Measurements from ENCODE around the gene ATP9B.

The ATP9B gene

DNA sequence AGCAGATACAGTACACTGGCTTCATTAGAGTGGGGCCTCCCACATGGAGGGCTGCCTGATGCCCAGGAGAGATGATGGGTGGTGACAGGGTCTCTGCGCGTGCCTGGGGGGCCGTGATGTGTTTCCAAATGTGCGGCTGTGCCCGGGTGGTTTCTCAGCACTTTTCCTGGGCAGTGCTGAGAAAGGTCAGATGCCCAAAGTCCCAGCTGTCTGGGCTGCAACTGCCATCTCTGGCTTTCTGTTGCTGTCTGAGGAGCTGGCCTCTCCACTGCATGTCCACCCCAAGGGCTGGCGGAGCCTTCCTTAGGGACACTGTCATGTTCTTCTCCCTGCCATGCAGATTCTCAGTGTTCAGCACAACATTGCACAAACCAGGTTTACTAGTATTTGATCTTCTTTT, 263.9 kb downstream of the ATP9B start:
- Mint-ChIP-seq H3K9me3 (peaks cover 0 to under 1% of the 10 kb centered on the region in 2 donors), H3K36me3 (ENCODE audit: insufficient read depth) (peaks cover 36% of the 10 kb centered on the region), H3K4me1 (ENCODE audit: low read depth in 2 of 2) (peaks cover under 1 to 1% of the 10 kb centered on the region in 2 donors), H3K27ac (no peak overlapping the region), H3K4me3 (no peak overlapping the region), H3K27me3 (no peaks in the 10 kb centered on the region)
- ATAC-seq (replicated peaks), result no peak
- no peak for DNase-seq

DNA sequence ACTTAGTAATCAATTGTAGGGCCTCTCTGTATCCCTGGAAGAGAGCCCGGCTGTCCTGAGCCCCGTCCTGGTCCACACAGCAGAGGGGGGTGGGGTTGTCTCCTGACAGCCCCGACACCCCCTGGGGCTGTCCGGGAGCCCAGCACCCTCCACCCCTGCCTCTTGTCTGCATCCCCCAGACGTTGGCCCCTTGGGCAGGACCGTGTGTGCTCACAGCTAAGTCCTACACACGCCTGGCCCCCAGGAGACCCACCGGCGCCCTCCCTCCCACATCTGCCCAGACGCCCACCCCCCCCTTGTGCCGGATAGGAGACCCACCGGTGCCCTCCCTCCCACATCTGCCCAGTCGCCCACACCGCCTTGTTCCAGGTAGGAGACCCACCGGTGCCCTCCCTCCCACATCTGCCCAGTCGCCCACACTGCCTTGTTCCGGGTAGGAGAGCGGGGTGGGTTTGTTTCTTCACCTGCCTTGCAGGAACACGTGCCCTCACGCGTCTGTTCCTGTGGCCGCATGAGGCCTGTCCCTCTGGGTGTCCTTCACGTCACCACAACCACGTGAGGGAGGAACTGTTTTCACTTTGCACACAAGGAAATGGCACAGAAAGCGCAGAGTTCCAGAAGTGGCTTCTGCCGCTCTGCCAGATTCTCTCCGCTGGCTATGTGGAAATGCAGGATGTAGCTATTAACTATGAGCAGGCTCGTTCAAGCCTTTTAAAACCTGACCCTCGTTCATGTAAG, 265.5 kb downstream of the ATP9B start:
- no peaks in the 10 kb centered on the region for H3K4me1 Mint-ChIP-seq (ENCODE audit: low read depth in 2 of 2)
- DNase-seq (no peak), ATAC-seq (replicated peaks) (no peak)
- H3K27ac Mint-ChIP-seq, result peak overlapping the region in 1 of 2 donors; percentile 42
- no peaks in the 10 kb centered on the region for H3K27me3 Mint-ChIP-seq
- H3K4me3 Mint-ChIP-seq, result no peak overlapping the region
- peaks cover 28% of the 10 kb centered on the region for H3K36me3 Mint-ChIP-seq (ENCODE audit: insufficient read depth)
- H3K9me3 Mint-ChIP-seq, result peaks cover 0 to 1% of the 10 kb centered on the region in 2 donors

GRCh38 chr18:79335833-79336360, 266.7 kb downstream of the ATP9B start:
- H3K4me1 Mint-ChIP-seq (ENCODE audit: low read depth in 2 of 2), result no peaks in the 10 kb centered on the region
- no peaks in the 10 kb centered on the region for H3K27me3 Mint-ChIP-seq
- peaks cover 20% of the 10 kb centered on the region for H3K36me3 Mint-ChIP-seq (ENCODE audit: insufficient read depth)
- H3K9me3 Mint-ChIP-seq, result peaks cover 0 to 1% of the 10 kb centered on the region in 2 donors
- no peak for ATAC-seq (replicated peaks)
- no peak overlapping the region for H3K4me3 Mint-ChIP-seq
- no peak for DNase-seq
- H3K27ac Mint-ChIP-seq, result no peak overlapping the region

DNA sequence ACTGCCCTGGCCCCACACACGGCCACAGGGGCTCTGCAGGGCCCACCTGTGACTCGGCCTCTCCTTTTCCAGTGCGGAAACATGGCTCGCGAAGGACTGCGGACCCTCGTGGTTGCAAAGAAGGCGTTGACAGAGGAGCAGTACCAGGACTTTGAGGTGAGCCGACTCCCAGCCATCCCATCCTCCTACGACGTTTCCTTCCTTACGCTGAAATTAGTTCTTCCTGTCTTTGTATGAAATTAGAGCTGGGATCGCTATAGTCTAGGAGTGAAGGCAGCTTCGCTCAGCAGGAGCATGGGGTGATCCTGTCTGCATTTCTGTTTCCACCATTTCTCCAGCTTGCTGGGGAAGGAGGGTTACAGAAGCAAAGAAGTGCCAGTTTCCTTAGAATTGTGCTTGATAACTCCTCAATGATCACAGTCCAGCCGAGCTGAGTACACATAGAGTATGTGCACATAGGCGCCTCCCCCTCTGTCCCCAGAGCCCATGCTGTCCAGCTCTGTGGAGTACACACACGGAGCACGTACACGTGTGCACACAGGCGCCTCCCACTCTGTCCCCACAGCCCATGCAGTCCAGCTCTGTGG, 267.5 kb downstream of the ATP9B start:
- H3K36me3 Mint-ChIP-seq (ENCODE audit: insufficient read depth), result peaks cover 17% of the 10 kb centered on the region
- ATAC-seq (replicated peaks), result no peak
- no peaks in the 10 kb centered on the region for H3K27me3 Mint-ChIP-seq
- peaks cover 0 to 1% of the 10 kb centered on the region in 2 donors for H3K9me3 Mint-ChIP-seq
- no peaks in the 10 kb centered on the region for H3K4me1 Mint-ChIP-seq (ENCODE audit: low read depth in 2 of 2)
- H3K4me3 Mint-ChIP-seq, result no peak overlapping the region
- no peak overlapping the region for H3K27ac Mint-ChIP-seq
- no peak for DNase-seq

GRCh38 chr18:79337184-79337583, 268.0 kb downstream of the ATP9B start:
- H3K9me3 Mint-ChIP-seq, result peaks cover 0 to 1% of the 10 kb centered on the region in 2 donors
- H3K27ac Mint-ChIP-seq, result no peak overlapping the region
- H3K4me3 Mint-ChIP-seq, result no peak overlapping the region
- H3K4me1 Mint-ChIP-seq (ENCODE audit: low read depth in 2 of 2), result no peaks in the 10 kb centered on the region
- H3K27me3 Mint-ChIP-seq, result no peaks in the 10 kb centered on the region
- no peak for DNase-seq
- peaks cover 12% of the 10 kb centered on the region for H3K36me3 Mint-ChIP-seq (ENCODE audit: insufficient read depth)
- ATAC-seq (replicated peaks), result no peak

- Mint-ChIP-seq H3K36me3 (ENCODE audit: insufficient read depth) (peaks cover 8% of the 10 kb centered on the region), H3K4me3 (no peak overlapping the region), H3K4me1 (ENCODE audit: low read depth in 2 of 2) (no peaks in the 10 kb centered on the region), H3K9me3 (peaks cover 0 to 1% of the 10 kb centered on the region in 2 donors), H3K27me3 (no peaks in the 10 kb centered on the region), H3K27ac (peak overlapping the region in 1 of 2 donors; percentile 68)
- ATAC-seq (replicated peaks), result no peak
- no peak for DNase-seq
Measured at GRCh38 chr18:79337620-79338019, 268.4 kb downstream of the ATP9B start.

DNA sequence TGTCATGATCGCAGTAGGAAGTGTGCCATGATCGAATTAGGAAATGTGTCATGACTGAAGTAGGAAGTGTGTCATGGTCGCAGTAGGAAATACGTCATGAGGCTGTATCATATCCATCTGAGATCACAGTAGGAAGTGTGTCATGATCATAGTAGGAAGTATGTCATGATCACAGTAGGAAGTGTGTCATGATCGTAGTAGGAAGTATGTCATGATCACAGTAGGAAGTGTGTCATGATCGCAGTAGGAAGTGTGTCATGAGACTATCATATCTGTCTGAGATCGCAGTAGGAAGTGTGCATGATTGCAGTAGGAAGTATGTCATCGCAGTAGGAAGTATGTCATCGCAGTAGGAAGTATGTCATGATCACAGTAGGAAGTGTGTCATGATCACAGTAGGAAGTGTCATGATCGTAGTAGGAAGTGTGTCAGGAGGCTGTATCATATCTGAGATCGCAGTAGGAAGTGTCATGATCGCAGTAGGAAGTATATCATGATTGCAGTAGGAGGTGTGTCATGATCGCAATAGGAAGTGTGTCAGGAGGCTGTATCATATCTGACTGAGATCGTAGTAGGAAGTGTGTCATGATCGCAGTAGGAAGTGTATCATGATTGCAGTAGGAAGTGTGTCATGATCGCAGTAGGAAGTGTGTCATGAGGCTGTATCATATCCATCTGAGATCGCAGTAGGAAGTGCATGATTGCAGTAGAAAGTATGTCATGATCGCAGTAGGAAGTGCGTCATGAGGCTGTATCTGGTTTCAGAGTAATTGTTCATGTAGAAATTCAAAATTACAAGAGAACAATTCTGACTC, 270.1 kb downstream of the ATP9B start:
- no peak overlapping the region for H3K4me3 Mint-ChIP-seq
- ATAC-seq (replicated peaks) (no peak), DNase-seq (no peak)
- peaks cover 0 to 1% of the 10 kb centered on the region in 2 donors for H3K9me3 Mint-ChIP-seq
- no peak overlapping the region for H3K27ac Mint-ChIP-seq
- H3K36me3 Mint-ChIP-seq (ENCODE audit: insufficient read depth), result peaks cover 16% of the 10 kb centered on the region
- no peaks in the 10 kb centered on the region for H3K4me1 Mint-ChIP-seq (ENCODE audit: low read depth in 2 of 2)
- no peaks in the 10 kb centered on the region for H3K27me3 Mint-ChIP-seq

DNA sequence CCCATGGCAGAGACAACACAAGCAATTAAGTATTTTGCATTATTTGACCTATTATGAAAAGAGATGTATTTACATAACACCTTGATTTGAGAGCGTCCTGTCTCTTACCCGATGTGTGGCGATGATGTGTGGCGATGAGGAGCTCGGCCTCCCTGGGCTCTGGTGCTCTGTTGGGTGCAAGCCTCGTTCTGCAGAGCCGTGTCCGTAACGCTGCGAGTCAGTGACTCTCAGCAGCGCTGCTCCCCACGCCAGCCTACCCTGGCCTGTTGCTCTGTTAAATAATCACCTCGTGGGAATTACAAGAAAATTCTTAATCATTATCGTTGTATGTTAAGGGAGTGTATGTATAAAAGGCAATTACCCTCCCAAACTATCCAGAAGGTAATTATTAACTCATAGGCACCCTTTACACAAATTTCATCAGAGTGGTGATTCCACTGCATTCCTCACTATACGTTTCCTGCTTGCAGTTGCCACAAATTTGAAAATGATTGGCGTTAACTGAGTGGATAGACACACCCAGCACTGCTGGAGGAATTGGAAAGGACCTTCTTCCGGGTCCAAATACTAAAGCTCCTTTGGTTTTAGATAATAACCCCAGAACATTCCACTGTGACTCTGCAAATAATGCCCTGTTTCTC, 274.5 kb downstream of the ATP9B start:
- Mint-ChIP-seq H3K4me1 (ENCODE audit: low read depth in 2 of 2) (no peaks in the 10 kb centered on the region), H3K27ac (no peak overlapping the region), H3K4me3 (no peak overlapping the region), H3K9me3 (peaks cover 0 to 1% of the 10 kb centered on the region in 2 donors), H3K36me3 (ENCODE audit: insufficient read depth) (peaks cover 55% of the 10 kb centered on the region), H3K27me3 (no peaks in the 10 kb centered on the region)
- DNase-seq (no peak), ATAC-seq (replicated peaks) (no peak)

DNA sequence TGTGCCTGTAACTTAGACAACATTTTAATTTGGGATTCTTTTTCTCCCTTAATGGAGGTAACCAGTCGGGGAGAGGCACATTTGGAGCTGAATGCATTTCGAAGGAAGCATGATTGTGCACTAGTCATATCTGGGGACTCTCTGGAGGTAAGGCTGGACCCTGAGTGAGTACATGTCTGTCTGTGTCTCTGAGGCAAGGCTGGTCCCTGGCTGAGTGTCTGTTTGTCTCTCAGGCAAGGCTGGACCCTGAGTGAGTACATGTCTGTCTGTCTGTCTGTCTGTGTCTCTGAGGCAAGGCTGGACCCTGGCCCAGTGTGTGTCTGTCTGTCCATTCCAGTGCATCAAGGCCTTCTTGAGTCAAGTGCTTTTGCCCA, 275.0 kb downstream of the ATP9B start:
- H3K27ac Mint-ChIP-seq, result no peak overlapping the region
- no peak for ATAC-seq (replicated peaks)
- H3K4me1 Mint-ChIP-seq (ENCODE audit: low read depth in 2 of 2), result no peaks in the 10 kb centered on the region
- peaks cover 56% of the 10 kb centered on the region for H3K36me3 Mint-ChIP-seq (ENCODE audit: insufficient read depth)
- no peaks in the 10 kb centered on the region for H3K27me3 Mint-ChIP-seq
- H3K4me3 Mint-ChIP-seq, result no peak overlapping the region
- DNase-seq, result no peak
- no peaks in the 10 kb centered on the region for H3K9me3 Mint-ChIP-seq

GRCh38 chr18:79345366-79345765, 276.2 kb downstream of the ATP9B start:
- Mint-ChIP-seq H3K27me3 (no peaks in the 10 kb centered on the region), H3K27ac (no peak overlapping the region), H3K4me3 (no peak overlapping the region), H3K4me1 (ENCODE audit: low read depth in 2 of 2) (no peaks in the 10 kb centered on the region), H3K36me3 (ENCODE audit: insufficient read depth) (peaks cover 58% of the 10 kb centered on the region), H3K9me3 (no peaks in the 10 kb centered on the region)
- ATAC-seq (replicated peaks) (no peak), DNase-seq (no peak)

DNA sequence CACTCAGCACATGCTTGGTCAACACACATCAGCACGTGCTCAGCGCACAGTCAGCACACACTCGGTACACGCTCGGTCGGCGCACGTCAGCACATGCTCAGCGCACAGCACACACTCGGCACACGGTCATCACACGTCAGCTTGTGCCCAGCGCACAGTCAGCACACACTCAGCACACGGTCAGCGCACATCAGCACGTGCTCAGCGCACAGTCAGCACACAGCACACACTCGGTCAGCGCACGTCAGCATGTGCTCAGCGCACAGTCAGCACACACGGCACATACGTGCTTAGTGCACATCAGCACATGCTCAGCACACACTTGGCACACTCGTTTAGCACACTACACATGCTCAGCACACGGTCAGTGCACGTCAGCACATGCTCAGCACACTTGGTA, 276.8 kb downstream of the ATP9B start:
- ATAC-seq (replicated peaks) (no peak), DNase-seq (no peak)
- Mint-ChIP-seq H3K4me1 (ENCODE audit: low read depth in 2 of 2) (no peaks in the 10 kb centered on the region), H3K27me3 (no peaks in the 10 kb centered on the region), H3K36me3 (ENCODE audit: insufficient read depth) (peaks cover 64% of the 10 kb centered on the region), H3K9me3 (no peaks in the 10 kb centered on the region), H3K27ac (no peak overlapping the region), H3K4me3 (no peak overlapping the region)

DNA sequence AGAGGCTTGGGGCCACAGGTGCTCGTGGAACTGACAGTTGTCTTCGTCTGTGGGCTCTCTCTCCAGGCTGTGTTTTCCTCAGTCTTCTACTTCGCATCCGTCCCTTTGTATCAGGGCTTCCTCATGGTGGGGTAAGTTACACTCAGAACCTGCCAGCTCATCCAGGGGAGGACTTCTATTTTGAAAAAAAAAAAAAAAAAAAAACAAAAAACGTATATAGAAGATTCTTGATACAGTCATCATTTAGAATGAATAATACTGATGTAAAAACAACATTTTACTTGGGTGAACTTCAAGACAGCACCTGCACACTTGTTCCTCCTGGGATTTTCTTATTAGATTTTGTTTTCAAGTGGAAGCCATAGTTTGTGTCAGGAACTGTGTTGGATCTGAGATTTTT, 278.9 kb downstream of the ATP9B start:
- DNase-seq (no peak), ATAC-seq (replicated peaks) (no peak)
- Mint-ChIP-seq H3K9me3 (no peaks in the 10 kb centered on the region), H3K36me3 (ENCODE audit: insufficient read depth) (peaks cover 71% of the 10 kb centered on the region), H3K27ac (peak overlapping the region in 1 of 2 donors; percentile 17), H3K4me1 (ENCODE audit: low read depth in 2 of 2) (no peaks in the 10 kb centered on the region), H3K4me3 (no peak overlapping the region), H3K27me3 (no peaks in the 10 kb centered on the region)

- Mint-ChIP-seq H3K27ac (no peak overlapping the region), H3K36me3 (ENCODE audit: insufficient read depth) (peaks cover 32% of the 10 kb centered on the region), H3K4me1 (ENCODE audit: low read depth in 2 of 2) (peaks cover 5 to 8% of the 10 kb centered on the region in 2 donors), H3K9me3 (no peaks in the 10 kb centered on the region), H3K4me3 (no peak overlapping the region), H3K27me3 (no peaks in the 10 kb centered on the region)
- no peak for ATAC-seq (replicated peaks)
- no peak for DNase-seq
Measured at GRCh38 chr18:79352432-79352831, 283.2 kb downstream of the ATP9B start.

Data from effector memory CD8-positive, alpha-beta T cell (primary cell).